Epithelial cell of prostate (primary cell): ENCODE data around the gene ATP6V1A.

ENCODE experiments used
- DNase-seq: peaks from one replicate; pipeline ENCODE4 v3.0.0-alpha.2; 2011; ENCODE audit warnings: low read depth, low spot score
- H3K27ac ChIP-seq: fragments of 450-650 bp; 2 replicates; pipeline ENCODE4 v1.5.1; 2017; ENCODE audit warnings: mild to moderate bottlenecking

The ATP6V1A gene

GRCh38 chr3:113746548-113747282 lies at the start of gene ATP6V1A:
TSS of gene ATP6V1A (plus strand) at chr3:113747035. CDS start at chr3:113778754, 31,719 bp downstream.
- peak; percentile 74 for DNase-seq
- peak within 1 kb of the TSS; percentile 98 for H3K27ac ChIP-seq

GRCh38 chr3:113697500-113698090 lies 49.2 kb upstream of the ATP6V1A start:
- peak overlapping the region; percentile 82 for H3K27ac ChIP-seq
- DNase-seq = no peak

DNA sequence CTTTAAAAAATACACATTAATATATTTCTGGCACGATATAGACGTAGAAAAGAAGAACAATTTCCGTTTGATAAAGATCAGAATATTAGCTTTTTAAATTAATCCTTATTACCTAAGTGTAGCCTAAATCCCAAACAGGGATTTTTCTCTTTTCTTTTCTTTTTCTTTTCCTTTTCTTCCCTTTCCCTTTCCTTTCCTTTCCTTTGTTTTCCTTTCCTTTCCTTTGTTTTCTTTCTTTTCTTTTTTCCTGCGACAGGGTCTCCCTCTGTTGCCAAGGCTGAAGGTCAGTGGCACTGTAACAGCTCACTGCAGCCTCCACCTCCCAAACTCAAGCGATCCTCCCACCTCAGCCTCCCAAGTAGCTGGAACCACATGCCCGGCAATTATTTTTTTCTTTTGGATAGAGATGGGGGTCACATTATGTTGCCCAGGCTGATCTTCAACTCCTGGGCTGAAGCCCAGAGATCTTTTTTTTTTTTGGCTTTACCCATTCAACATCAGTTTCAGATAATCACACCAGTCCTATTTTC lies 48.6 kb upstream of the ATP6V1A start:
- H3K27ac ChIP-seq = peak overlapping the region; percentile 82

GRCh38 chr3:113698956-113699355 lies 47.9 kb upstream of the ATP6V1A start:
- no peak for DNase-seq
- H3K27ac ChIP-seq = no peak overlapping the region

More for the DNA sequence above, 48.6 kb upstream of the ATP6V1A start:
- no peak for DNase-seq

DNA sequence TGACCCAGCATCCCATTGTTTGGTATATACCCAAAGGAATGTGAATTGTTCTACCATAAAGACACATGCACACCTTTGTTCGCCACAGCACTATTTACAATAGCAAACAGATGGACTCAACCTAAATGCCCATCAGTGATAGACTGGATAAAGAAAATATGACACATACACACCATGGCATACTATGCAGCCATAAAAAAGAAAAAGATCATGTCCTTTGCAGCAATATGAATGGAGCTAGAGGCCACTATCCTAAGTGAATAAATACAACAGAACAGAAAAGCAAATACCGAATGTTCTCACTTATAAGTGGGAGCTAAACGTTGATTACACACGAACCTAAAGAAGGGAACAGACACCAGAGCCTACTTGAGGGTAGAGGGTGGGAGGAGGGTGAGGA lies 39.0 kb upstream of the ATP6V1A start:
- no peak overlapping the region for H3K27ac ChIP-seq
- no peak for DNase-seq

GRCh38 chr3:113712129-113712528 lies 34.7 kb upstream of the ATP6V1A start:
- no peak overlapping the region for H3K27ac ChIP-seq
- peak; percentile 8 for DNase-seq

GRCh38 chr3:113714702-113715101 lies 32.1 kb upstream of the ATP6V1A start:
- no peak for DNase-seq
- H3K27ac ChIP-seq = no peak overlapping the region

DNA sequence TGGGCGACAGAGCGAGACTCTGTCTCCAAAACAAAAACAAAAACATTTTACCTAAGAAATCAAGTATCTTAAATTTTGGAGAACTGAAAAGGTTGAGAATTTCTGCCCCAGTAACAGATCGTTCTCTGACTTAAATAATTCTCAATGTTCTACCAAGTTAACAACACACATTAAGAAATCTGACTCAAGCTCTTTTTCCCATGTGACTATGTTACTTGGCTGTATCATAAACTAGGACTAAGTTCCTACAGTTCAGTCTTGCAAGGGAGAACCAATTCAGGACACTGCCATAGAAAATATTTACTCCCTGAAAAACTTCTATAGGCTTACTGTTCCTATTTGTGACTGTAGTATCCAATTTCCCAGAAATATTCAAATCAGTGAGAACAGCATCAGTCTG lies 29.5 kb upstream of the ATP6V1A start:
- H3K27ac ChIP-seq = no peak overlapping the region

GRCh38 chr3:113717818-113718217 lies 29.0 kb upstream of the ATP6V1A start:
- no peak for DNase-seq
- H3K27ac ChIP-seq = no peak overlapping the region

More for the DNA sequence above, 29.5 kb upstream of the ATP6V1A start:
- no peak for DNase-seq

DNA sequence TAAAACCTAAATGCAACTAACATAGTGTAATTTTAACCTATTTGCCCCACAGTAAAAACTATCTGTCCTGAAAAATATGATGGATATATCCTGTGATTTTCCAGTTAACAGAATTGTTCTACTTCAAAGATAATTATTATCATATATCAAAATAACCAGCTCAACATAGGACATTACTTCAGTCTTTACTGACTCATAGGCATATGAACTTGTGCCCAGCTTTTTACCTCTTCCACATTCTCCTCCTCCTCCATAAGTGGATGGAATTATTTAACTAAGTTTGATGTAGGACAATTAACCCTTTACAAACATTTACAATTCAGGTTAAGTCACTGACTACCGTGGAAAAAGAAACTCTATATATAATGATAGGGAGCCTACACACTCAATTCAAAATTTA lies 27.5 kb upstream of the ATP6V1A start:
- DNase-seq = no peak
- H3K27ac ChIP-seq = no peak overlapping the region

- no peak for DNase-seq
- H3K27ac ChIP-seq = no peak overlapping the region
Measured at GRCh38 chr3:113719758-113720157, 27.1 kb upstream of the ATP6V1A start.

DNA sequence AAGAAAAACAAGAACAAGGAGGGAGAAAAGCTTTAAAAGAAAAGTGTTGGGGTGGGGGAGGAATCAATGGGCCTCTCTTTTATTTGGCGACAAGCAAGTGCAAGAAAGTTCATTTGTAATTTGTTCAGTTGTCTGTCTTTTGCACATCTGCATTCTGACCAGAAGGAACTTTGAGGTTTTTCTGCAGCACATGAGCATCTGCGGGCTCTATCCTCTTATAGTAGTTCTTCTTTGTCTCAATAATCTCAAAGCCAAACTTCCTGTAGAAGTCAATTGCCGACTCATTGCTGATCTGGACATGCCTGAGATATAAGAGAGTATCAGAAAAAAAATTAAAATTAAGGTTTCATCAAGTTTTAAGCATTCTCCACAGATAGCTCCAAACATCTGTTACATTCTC lies 25.2 kb upstream of the ATP6V1A start:
- no peak overlapping the region for H3K27ac ChIP-seq
- no peak for DNase-seq

GRCh38 chr3:113728661-113729060 lies 18.2 kb upstream of the ATP6V1A start:
- DNase-seq = no peak
- no peak overlapping the region for H3K27ac ChIP-seq

GRCh38 chr3:113730550-113730949 lies 16.3 kb upstream of the ATP6V1A start:
- H3K27ac ChIP-seq = no peak overlapping the region
- no peak for DNase-seq

DNA sequence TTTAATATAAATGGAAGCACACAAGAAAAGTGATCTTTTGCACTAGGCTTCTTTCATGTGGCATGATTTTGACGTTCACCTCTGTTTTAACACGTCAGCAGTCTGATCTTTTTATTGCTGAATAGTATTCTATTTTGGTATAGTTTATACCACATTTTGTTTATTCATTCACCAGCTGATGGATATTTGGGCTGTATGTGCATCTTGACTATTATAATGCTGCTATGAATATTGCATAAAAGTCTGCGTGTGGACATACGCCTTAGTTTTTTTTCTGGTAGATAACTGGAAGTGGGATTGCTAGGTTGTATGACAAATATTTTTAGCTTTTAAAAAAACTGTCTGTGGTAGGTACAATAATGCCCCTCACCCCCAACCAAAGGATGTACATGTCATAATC lies 15.1 kb upstream of the ATP6V1A start:
- no peak for DNase-seq
- no peak overlapping the region for H3K27ac ChIP-seq

DNA sequence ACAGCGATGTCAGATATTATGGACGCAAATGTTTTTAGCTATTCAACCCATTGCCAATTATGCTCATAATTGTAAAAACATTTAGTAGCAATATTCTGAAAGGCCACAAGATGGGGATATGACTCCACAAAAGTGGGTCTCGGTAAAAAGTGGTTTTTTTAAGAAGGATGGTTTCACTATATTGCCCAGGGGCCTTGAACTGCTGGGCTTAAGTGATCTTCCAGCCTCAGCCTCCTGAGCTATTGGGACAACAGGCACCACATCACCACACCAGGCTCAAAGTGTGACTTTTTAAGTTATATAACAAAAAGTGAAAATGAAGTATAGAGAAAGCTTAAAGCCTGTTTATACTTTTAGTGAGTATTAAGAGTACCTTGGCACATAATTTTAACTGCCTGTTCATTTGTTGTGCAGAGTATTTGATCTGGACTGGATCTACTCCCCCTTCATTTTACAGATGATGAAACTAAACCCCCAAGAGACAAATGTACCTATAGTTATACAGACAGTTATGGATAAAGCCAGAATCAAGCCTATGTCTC lies 10.2 kb upstream of the ATP6V1A start:
- no peak for DNase-seq
- no peak overlapping the region for H3K27ac ChIP-seq

- DNase-seq = no peak
- peak overlapping the region; percentile 98 for H3K27ac ChIP-seq
Measured at GRCh38 chr3:113741086-113741485, 5.7 kb upstream of the ATP6V1A start.

DNA sequence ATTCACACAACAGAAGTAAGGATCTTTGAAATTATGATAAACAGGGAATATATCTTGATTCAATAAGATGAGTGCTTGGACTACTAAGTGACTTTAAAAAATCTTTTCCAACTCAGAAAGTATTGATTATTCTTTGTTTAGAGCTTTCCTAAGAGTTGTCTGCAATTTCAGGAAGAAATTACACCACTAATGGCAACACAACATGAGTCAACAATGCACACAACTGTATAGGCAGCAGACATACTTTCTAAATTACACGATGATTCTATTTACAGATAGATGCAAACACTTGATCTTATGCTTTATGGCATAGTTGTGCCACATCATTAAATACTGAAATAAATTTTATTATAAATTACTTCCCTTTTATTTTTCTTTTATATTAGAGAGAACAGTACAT lies 5.2 kb upstream of the ATP6V1A start:
- no peak for DNase-seq
- H3K27ac ChIP-seq = peak overlapping the region; percentile 98

- DNase-seq = no peak
- H3K27ac ChIP-seq = peak overlapping the region; percentile 98
Measured at GRCh38 chr3:113743006-113743630, 3.7 kb upstream of the ATP6V1A start.

DNA sequence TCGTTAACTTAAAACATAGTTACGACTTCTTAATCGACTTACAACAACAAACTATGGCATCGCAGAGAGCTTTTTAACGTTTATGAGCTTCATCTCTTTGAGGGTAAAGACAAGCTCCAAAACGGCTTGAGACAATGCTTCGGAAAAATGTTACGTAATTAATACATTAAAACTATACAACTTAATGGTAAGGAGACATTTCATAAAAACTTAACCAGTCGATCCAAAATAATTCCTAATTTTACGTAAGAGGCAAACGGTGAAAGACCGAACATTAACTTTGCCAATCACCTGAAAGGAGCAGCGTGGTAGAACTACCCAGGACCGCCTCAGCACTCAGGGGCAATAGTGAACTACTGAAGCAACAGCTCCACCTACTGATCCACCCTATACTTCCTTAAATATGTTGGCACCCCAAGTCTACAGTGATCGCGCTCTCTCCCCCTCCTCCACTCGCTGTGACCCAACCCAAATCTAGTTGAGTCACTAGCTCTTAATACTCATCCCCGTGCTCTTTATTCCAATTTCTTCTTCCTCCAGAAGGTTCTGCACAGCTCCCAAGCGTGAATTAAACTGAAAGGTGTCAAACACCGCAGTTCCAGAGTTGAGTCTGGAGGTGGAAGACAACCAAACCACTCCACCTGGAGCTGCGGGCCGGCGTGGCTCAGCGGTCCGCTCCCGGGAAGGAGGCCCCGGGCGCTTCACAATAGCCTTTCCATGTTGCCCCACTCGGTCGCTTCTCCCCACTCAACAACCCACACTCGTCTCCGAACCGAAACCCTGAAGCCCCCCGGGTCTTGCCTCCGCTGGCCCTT lies 1.7 kb upstream of the ATP6V1A start:
- peak overlapping the region; percentile 98 for H3K27ac ChIP-seq
- DNase-seq = peak; percentile 87
